Hematopoietic multipotent progenitor cell (in vitro differentiated cells): ENCODE measurements around the gene FERMT2. TPM values are rescaled to one million over a fixed set of nuclear protein-coding genes. Genes with fewer than 3 reads are reported as not detected.
A peak's percentile ranks its signal among the peaks of the same experiment; 100 is the strongest.
"Not testable (repeated sequence)": the region's sequence is repeated elsewhere in the genome, so short reads cannot be mapped to it uniquely, and the experiment has no call there.

Experiments used
- DNase-seq, 3 donors: peaks; one replicate each; pipeline ENCODE4 v3.0.0-alpha.2; 2011 to 2015; ENCODE audit warnings: low read depth in 2 of 3, low spot score in 2 of 3
- total RNA-seq: library from RNA; depleted of rRNA; stranded (reverse); fragments of >200 nt; gene quantifications from one replicate; pipeline ENCODE4 v1.2.3, GENCODE V29; 2012

FERMT2 gene
- total RNA-seq, 1 donor = under 0.01 TPM

GRCh38 chr14:52871606-52872005 is 79.2 kb downstream of the FERMT2 start:
- no peak for DNase-seq

GRCh38 chr14:52868911-52869618 is 81.8 kb downstream of the FERMT2 start:
- no peak for DNase-seq

DNA sequence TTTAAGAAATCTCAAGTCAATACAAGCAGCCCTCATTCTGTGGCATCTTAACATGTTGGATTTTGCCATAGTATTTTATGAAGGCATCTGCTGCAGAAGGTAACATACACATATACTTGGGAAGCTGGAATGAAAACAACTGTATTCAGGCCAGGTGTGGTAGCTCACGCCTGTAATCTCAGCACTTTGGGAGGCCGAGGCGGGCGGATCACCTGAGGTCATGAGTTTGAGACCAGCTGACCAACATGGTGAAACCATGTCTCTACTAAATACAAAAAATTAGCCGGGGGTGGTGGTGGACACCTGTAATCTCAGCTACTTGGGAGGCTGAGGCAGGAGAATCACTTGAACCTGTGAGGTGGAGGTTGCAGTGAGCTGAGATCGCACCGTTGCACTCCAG is 86.0 kb downstream of the FERMT2 start:
- DNase-seq = not testable (repeated sequence)

DNA sequence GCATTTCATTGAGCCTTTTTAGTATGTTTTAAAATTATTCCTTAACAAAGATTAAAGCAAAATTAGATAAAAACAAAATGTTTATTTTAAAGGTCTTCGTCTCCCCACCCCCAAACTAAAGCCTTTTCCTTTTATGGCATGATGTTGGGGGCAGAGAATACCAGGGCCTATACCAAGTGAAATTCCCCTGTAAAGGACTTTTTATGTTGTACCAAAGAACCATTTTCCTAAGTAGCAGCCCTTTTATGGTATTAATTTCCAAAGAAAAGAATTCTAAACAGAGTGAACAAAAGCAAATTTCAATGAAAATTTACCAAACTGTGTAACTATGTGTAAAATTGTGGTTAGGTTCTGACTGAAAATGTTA is 87.5 kb downstream of the FERMT2 start:
- no peak for DNase-seq

GRCh38 chr14:52862632-52863333 is 88.1 kb downstream of the FERMT2 start:
- no peak for DNase-seq

DNA sequence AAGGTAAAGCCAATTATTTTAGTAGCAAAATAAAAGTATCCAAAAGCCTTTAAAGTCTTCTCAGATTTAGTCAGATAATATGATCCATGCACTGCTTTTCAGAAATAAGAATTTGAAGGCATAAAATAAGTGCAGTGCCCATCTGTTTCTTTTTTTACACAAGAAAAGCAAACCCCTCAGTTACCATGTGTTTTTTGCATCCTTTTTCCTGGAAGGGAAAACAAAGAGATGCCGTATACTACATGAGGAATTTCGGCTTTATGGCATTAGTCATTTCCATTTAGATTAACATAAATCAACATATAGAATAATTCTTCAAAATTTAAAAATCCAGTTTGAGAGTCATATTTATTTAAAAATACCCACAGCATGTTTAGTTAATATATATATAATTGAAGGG is 89.4 kb downstream of the FERMT2 start:
- DNase-seq = no peak

DNA sequence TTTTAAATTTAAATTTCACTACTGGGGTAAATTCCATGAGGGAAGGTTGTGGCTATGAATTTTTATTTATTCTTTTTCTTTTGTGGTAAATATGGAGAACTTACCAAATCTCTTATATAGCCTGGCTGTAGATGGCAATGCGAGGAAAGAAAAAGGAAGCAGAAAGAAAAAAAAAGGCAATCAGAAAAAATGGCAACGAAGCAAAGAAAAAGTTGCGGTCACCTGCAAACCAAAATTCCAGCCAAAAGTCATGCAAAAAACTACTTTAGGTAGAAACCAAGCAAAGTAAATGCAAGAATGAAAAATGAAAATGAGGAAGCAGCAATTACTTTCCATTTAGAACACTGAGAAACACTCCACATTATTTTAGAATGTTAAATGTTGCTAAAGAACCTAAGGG is 89.9 kb downstream of the FERMT2 start:
- peak in 1 of 3 donors; percentile 14 for DNase-seq

GRCh38 chr14:52860209-52860608 is 90.6 kb downstream of the FERMT2 start:
- no peak for DNase-seq

GRCh38 chr14:52856139-52856538 is 94.7 kb downstream of the FERMT2 start:
- no peak for DNase-seq

GRCh38 chr14:52853522-52853854 is 97.4 kb downstream of the FERMT2 start:
- DNase-seq = no peak

- no peak for DNase-seq
These were observed 97.9 kb downstream of the FERMT2 start for GRCh38 chr14:52852810-52853521.

- no peak for DNase-seq
These were observed 100.4 kb downstream of the FERMT2 start for GRCh38 chr14:52850451-52850909.

- no peak for DNase-seq
These were observed 102.2 kb downstream of the FERMT2 start for GRCh38 chr14:52848626-52849025.

DNA sequence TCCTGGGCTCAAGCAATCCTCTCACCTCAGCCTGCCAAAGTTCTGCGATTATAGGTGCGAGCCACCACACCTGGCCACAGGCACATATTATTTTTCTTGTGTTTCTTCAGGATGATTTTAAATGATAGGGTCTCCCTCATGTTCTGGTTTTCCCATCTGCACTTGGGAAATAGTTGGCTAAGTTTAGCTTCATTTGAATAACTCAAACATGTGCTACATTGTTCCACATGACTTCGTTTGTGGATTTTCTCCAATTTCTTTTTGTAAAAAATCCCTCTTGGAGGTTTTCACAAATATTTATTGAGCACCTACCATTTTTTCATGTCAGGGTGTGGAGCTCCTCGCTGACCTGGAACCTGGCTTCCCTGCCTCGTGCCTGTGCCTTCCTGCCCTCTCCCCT is 104.3 kb downstream of the FERMT2 start:
- no peak for DNase-seq

GRCh38 chr14:52845081-52845480 is 105.8 kb downstream of the FERMT2 start:
- no peak for DNase-seq

GRCh38 chr14:52844262-52845060 is 106.4 kb downstream of the FERMT2 start:
- no peak for DNase-seq

GRCh38 chr14:52840877-52841276 is 110.0 kb downstream of the FERMT2 start:
- no peak for DNase-seq

- DNase-seq = no peak
These were observed 113.4 kb downstream of the FERMT2 start for GRCh38 chr14:52837451-52837850.

GRCh38 chr14:52836063-52836462 is 114.8 kb downstream of the FERMT2 start:
- DNase-seq = no peak

- no peak for DNase-seq
These were observed 115.5 kb downstream of the FERMT2 start for GRCh38 chr14:52835122-52835903.
